ENCODE results near the gene CDK11B.

DNA sequence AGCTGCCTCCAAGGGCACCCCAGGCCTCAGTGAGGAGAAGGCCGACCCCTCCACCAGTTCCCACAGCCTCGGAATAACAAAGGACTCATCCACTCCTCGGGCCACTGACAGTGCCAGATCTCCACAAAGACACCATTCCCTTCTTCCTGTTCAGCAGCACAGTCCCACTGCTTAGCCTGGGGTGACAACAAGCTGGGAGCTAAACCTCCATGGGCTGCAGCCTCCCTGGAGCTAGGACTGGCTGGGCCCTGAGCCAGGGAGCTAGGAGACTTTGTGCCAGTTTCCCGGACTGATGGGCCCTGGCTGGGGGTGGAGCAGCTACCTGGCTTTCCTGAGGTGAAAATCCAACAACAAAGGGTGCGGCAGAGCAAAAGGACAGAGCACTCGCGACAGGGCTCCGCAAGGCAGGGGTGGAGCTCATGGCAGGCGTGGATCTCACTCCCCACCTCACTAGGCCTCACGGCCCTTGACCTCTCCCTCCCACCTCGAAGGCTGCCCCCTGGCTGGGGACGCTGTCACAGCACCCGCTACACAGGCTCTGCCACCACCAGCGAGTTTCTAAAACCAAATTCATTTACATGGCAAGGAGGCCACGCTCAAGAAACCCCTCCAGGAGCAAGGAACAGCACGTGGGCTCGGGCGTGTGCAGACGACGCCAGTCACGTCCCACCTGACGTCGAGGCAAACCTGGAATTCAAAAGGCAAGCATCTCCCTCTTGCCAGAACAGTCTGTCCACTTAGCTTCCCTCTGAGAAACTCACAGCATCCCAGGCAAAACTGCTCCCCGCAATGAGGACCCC, 20.0 kb upstream of the CDK11B start:
- TF ChIP-seq CTCF (IDR thresholded peaks at IDR 0.05; ENCODE audit: low read depth, low read length, poor library complexity, severe bottlenecking) = peak; percentile 80
- no peak for TF ChIP-seq EZH2phosphoT487 (IDR thresholded peaks at IDR 0.05; ENCODE audit: borderline replicate concordance, low read length)

Data from DOHH2 (cell line).